ENCODE measurements around the gene HECW1. TPM values are rescaled to one million over a fixed set of nuclear protein-coding genes. Genes with fewer than 3 reads are reported as not detected.

The HECW1 gene
- total RNA-seq, 2 experiments from 2014 or later = not detected

- DNase-seq (no peak), ATAC-seq (no peak)
- H3K4me3 Mint-ChIP-seq = no peak overlapping the region
- peaks cover 18% of the 10 kb centered on the region for H3K4me1 Mint-ChIP-seq (ENCODE audit: low read depth)
- H3K9me3 Mint-ChIP-seq = no peaks in the 10 kb centered on the region
- intact Hi-C loops (cut with micrococcal nuclease) = no loop called here
- TF ChIP-seq CTCF (IDR thresholded peaks at IDR 0.05) = no peak
- H3K36me3 Mint-ChIP-seq (ENCODE audit: low read depth) = no peaks in the 10 kb centered on the region
- POLR2A ChIA-PET = no interaction called here
- no peak overlapping the region for H3K27ac Mint-ChIP-seq
- H3K27me3 Mint-ChIP-seq = peaks cover 4% of the 10 kb centered on the region
- CTCF ChIA-PET = interaction anchor here (1.2 to 1.7 kb wide), 2 partner anchors 9 to 288 kb away, joined by 3 to 4 read pairs; no protein-coding TSS in a partner anchor
These were observed 438.0 kb downstream of the HECW1 start for GRCh38 chr7:43550427-43550826.

GRCh38 chr7:43552122-43552521 is 439.7 kb downstream of the HECW1 start:
- Mint-ChIP-seq H3K4me3 (no peak overlapping the region), H3K27ac (no peak overlapping the region), H3K4me1 (ENCODE audit: low read depth) (peaks cover 20% of the 10 kb centered on the region), H3K36me3 (ENCODE audit: low read depth) (no peaks in the 10 kb centered on the region), H3K9me3 (no peaks in the 10 kb centered on the region), H3K27me3 (peaks cover 3% of the 10 kb centered on the region)
- no peak for DNase-seq
- ChIA-PET POLR2A (no interaction called here), CTCF (interaction anchor here (1.5 to 1.9 kb wide), 2 partner anchors 10 to 287 kb away, joined by 4 to 6 read pairs; no protein-coding TSS in a partner anchor)
- intact Hi-C loops (cut with micrococcal nuclease) = no loop called here
- no peak for ATAC-seq
- no peak for TF ChIP-seq CTCF (IDR thresholded peaks at IDR 0.05)

GRCh38 chr7:43553999-43554398 is 441.6 kb downstream of the HECW1 start:
- Mint-ChIP-seq H3K4me3 (no peak overlapping the region), H3K27ac (peak overlapping the region; percentile 1), H3K9me3 (no peaks in the 10 kb centered on the region), H3K36me3 (ENCODE audit: low read depth) (no peaks in the 10 kb centered on the region), H3K4me1 (ENCODE audit: low read depth) (peaks cover 20% of the 10 kb centered on the region), H3K27me3 (peaks cover 3% of the 10 kb centered on the region)
- ATAC-seq (peak; percentile 79), DNase-seq (peak; percentile 11)
- TF ChIP-seq CTCF (IDR thresholded peaks at IDR 0.05) = no peak
- ChIA-PET CTCF (interaction anchor here (2.0 kb wide), 1 partner anchor 28 kb away, joined by 8 read pairs; the partner anchor contains the start of gene STK17A), POLR2A (interaction anchor here (1.7 kb wide), 1 partner anchor 18 kb away, joined by 4 read pairs; no protein-coding TSS in a partner anchor)
- intact Hi-C loops (cut with micrococcal nuclease) = no loop called here

GRCh38 chr7:43554423-43554822 is 442.0 kb downstream of the HECW1 start:
- POLR2A ChIA-PET = interaction anchor here (1.7 kb wide), 1 partner anchor 18 kb away, joined by 4 read pairs; no protein-coding TSS in a partner anchor
- Mint-ChIP-seq H3K4me1 (ENCODE audit: low read depth) (peaks cover 20% of the 10 kb centered on the region), H3K27ac (peak overlapping the region; percentile 48), H3K27me3 (peaks cover 3% of the 10 kb centered on the region), H3K9me3 (no peaks in the 10 kb centered on the region), H3K36me3 (ENCODE audit: low read depth) (no peaks in the 10 kb centered on the region), H3K4me3 (no peak overlapping the region)
- CTCF ChIA-PET = interaction anchor here (1.6 to 2.0 kb wide), 2 partner anchors 28 to 43 kb away, joined by 3 to 8 read pairs; partner anchors contain the start of gene STK17A
- DNase-seq (peak; percentile 23), ATAC-seq (peak; percentile 47)
- TF ChIP-seq CTCF (IDR thresholded peaks at IDR 0.05) = no peak
- intact Hi-C loops (cut with micrococcal nuclease) = no loop called here

- POLR2A ChIA-PET = no interaction called here
- Mint-ChIP-seq H3K27ac (no peak overlapping the region), H3K4me1 (ENCODE audit: low read depth) (peaks cover 18% of the 10 kb centered on the region), H3K36me3 (ENCODE audit: low read depth) (no peaks in the 10 kb centered on the region), H3K4me3 (no peak overlapping the region), H3K27me3 (peaks cover 4% of the 10 kb centered on the region), H3K9me3 (no peaks in the 10 kb centered on the region)
- ATAC-seq = no peak
- no peak for TF ChIP-seq CTCF (IDR thresholded peaks at IDR 0.05)
- CTCF ChIA-PET = no interaction called here
- intact Hi-C loops (cut with micrococcal nuclease) = no loop called here
- DNase-seq = no peak
These were observed 445.5 kb downstream of the HECW1 start for GRCh38 chr7:43557831-43558495.

Measured in activated CD8-positive, alpha-beta T cell treated with anti-CD3 and anti-CD28 coated beads for 36 hours (primary cell).